GM19099 (cell line): ENCODE measurements around the gene TMEM235.

ENCODE experiments used
- POLR2A ChIP-seq: IDR thresholded peaks from 3 replicates; pipeline ENCODE4 v1.6.1; 2011; ENCODE audit warnings: low read depth; ENCODE audit not compliant: insufficient read length; ENCODE audit errors: extremely low read depth

The TMEM235 gene

GRCh38 chr17:78268951-78269905 is 37.8 kb downstream of the TMEM235 start:
- TF ChIP-seq POLR2A: no peak

GRCh38 chr17:78269955-78270381 is 38.5 kb downstream of the TMEM235 start:
- no peak for TF ChIP-seq POLR2A

GRCh38 chr17:78271419-78272170 is 40.2 kb downstream of the TMEM235 start:
- no peak for TF ChIP-seq POLR2A

GRCh38 chr17:78272181-78272913 is 40.9 kb downstream of the TMEM235 start:
- no peak for TF ChIP-seq POLR2A

GRCh38 chr17:78272914-78273258 is 41.5 kb downstream of the TMEM235 start:
- no peak for TF ChIP-seq POLR2A

- TF ChIP-seq POLR2A: no peak
Observed at GRCh38 chr17:78273813-78274212, 42.4 kb downstream of the TMEM235 start.

GRCh38 chr17:78275355-78275754 is 43.9 kb downstream of the TMEM235 start:
- no peak for TF ChIP-seq POLR2A

GRCh38 chr17:78276098-78276887 is 44.9 kb downstream of the TMEM235 start:
- TF ChIP-seq POLR2A: peak; percentile 33

- TF ChIP-seq POLR2A: no peak
Observed at GRCh38 chr17:78278139-78278741, 46.8 kb downstream of the TMEM235 start.

GRCh38 chr17:78279360-78279990 is 48.0 kb downstream of the TMEM235 start:
- no peak for TF ChIP-seq POLR2A

GRCh38 chr17:78281249-78281845 is 49.9 kb downstream of the TMEM235 start:
- no peak for TF ChIP-seq POLR2A

GRCh38 chr17:78284146-78284545 is 52.7 kb downstream of the TMEM235 start:
- no peak for TF ChIP-seq POLR2A

GRCh38 chr17:78289004-78289403 is 57.6 kb downstream of the TMEM235 start:
- no peak for TF ChIP-seq POLR2A
